D721Med (cell line): ENCODE results near the gene REM2.

Source experiments
- DNase-seq: peaks from one replicate; pipeline ENCODE4 v3.0.0; 2011; ENCODE audit warnings: low spot score; ENCODE audit not compliant: insufficient read length
- FAIRE-seq: peaks from 2 replicates; lab custom pipeline; 2011; peaks lifted over from hg19 to GRCh38; lab: Jason Lieb, UNC
- TF ChIP-seq, protein P1 (sequence below): IDR thresholded peaks from 2 replicates; pipeline ENCODE4 v1.5.1; 2012; ENCODE audit warnings: mild to moderate bottlenecking, control low read depth; ENCODE audit not compliant: insufficient read depth; ENCODE audit errors: missing control alignments

REM2 gene

DNA sequence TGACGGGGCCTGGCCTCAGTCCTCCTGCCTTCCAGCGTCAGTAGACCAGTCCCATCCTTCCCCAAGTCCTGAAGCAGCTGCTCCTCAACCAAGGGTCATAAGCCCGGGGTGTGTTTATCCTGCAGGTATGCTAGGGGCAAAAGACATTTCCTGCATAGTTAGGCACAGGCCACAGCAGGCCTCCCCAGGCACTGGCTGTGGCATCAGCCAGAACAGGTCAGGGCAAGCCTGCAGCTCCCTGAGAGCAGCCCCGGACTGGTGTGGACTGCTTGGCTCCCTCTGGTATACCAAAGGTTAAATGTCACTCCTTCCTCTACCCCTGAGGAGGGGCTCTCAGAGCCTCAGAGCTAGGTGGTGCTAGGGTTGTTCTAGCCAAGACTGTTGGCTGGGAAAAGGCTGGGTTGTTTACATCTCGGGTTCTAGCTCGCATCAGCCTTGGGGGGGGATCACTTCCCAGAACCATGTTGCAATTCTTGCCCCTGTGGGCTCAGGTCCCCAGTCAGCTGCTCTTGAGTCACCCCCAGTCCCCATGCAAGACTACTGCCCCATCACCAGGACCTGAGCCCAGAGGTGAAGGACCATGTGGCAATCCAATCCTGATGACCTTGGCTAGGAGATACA, 43.8 kb upstream of the REM2 start:
- DNase-seq (no peak), FAIRE-seq (no peak)

DNA sequence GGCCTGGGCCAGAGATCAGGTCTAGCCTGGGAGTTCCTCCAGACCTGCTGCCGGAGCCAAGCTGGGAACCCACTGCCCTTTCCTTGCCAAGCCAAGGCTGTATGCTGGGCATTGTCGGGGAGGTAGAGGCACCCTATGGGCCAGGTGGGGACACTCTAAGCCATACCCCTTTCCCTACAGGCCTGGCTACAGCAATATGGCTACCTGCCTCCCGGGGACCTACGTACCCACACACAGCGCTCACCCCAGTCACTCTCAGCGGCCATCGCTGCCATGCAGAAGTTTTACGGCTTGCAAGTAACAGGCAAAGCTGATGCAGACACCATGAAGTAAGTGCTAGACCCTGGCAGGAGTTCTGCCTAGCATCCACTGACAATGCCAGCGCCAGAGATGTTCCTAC, 41.7 kb upstream of the REM2 start:
- FAIRE-seq (no peak), DNase-seq (no peak)
- TF ChIP-seq, protein P1, sequence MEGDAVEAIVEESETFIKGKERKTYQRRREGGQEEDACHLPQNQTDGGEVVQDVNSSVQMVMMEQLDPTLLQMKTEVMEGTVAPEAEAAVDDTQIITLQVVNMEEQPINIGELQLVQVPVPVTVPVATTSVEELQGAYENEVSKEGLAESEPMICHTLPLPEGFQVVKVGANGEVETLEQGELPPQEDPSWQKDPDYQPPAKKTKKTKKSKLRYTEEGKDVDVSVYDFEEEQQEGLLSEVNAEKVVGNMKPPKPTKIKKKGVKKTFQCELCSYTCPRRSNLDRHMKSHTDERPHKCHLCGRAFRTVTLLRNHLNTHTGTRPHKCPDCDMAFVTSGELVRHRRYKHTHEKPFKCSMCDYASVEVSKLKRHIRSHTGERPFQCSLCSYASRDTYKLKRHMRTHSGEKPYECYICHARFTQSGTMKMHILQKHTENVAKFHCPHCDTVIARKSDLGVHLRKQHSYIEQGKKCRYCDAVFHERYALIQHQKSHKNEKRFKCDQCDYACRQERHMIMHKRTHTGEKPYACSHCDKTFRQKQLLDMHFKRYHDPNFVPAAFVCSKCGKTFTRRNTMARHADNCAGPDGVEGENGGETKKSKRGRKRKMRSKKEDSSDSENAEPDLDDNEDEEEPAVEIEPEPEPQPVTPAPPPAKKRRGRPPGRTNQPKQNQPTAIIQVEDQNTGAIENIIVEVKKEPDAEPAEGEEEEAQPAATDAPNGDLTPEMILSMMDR: no peak

More for the DNA sequence above, 43.8 kb upstream of the REM2 start:
- TF ChIP-seq, protein P1: no peak

DNA sequence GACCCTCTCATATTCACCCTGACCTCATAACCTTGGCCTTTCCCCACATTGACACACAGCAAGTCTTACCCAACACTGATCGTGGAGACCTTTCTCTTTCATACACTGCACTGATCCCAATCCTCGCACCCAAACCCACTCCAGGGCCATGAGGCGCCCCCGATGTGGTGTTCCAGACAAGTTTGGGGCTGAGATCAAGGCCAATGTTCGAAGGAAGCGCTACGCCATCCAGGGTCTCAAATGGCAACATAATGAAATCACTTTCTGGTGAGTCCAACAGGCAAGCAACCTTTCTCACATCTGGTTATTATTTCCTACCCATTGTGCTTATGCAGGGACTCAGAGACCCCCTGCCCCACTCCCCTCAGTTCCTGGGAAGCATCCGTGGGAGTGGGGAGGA, 41.3 kb upstream of the REM2 start:
- no peak for FAIRE-seq
- no peak for DNase-seq
- TF ChIP-seq, protein P1: no peak

DNA sequence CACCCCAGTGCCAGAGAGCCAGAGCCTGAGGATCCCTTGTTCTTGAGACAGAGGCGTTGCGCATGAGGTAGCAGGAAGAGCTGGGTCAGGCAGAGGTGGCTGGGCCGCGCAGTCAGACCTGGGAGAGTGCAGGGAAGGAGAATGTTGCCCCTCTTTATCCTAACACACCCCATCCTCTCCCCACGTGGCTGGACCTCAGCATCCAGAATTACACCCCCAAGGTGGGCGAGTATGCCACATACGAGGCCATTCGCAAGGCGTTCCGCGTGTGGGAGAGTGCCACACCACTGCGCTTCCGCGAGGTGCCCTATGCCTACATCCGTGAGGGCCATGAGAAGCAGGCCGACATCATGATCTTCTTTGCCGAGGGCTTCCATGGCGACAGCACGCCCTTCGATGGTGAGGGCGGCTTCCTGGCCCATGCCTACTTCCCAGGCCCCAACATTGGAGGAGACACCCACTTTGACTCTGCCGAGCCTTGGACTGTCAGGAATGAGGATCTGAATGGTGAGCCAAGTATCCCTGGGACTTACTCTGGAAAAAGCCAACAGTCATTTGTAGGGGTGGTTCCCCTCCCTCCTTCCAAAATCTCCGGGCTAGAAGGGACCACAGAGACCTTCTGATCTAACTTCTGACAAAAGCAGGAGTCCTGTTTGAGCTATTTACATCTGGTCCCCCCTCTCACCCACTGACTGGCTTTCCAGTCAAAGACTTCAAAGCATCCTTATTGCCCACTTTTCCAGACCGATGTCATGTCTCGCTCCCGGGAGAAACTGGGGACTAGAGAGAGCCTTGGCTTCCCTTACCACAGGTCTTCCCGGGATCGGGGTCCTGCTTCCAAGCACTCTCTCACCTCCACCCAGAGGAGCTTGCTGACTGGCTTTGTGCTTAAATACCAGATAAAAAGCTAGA, 40.6 kb upstream of the REM2 start:
- DNase-seq: no peak
- no peak for FAIRE-seq
- TF ChIP-seq, protein P1: no peak

DNA sequence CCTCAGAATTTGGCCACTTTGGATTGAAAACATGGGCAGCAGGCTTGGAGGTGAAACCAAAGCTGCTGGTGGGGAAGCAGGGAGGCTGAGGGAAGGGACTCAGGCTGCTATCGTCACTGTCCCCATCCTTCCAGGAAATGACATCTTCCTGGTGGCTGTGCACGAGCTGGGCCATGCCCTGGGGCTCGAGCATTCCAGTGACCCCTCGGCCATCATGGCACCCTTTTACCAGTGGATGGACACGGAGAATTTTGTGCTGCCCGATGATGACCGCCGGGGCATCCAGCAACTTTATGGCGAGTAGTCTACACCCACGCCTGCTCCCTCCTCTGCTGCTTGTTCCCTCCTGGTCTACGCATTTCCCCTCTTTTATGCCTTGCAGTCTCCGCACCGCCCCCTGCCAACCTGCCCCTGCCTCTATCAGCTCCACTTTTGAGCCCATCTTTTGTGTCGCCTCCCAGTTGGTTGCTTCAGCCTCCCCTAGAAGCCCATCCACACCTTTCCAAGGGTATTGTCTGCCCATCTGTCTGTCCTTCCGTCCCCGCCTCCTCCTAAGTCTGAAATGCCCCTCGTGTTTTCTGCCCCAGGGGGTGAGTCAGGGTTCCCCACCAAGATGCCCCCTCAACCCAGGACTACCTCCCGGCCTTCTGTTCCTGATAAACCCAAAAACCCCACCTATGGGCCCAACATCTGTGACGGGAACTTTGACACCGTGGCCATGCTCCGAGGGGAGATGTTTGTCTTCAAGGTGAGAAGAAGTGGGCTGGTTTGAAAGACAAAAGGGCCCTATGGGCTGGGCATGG, 39.7 kb upstream of the REM2 start:
- DNase-seq (no peak), FAIRE-seq (no peak)
- TF ChIP-seq, protein P1: no peak

DNA sequence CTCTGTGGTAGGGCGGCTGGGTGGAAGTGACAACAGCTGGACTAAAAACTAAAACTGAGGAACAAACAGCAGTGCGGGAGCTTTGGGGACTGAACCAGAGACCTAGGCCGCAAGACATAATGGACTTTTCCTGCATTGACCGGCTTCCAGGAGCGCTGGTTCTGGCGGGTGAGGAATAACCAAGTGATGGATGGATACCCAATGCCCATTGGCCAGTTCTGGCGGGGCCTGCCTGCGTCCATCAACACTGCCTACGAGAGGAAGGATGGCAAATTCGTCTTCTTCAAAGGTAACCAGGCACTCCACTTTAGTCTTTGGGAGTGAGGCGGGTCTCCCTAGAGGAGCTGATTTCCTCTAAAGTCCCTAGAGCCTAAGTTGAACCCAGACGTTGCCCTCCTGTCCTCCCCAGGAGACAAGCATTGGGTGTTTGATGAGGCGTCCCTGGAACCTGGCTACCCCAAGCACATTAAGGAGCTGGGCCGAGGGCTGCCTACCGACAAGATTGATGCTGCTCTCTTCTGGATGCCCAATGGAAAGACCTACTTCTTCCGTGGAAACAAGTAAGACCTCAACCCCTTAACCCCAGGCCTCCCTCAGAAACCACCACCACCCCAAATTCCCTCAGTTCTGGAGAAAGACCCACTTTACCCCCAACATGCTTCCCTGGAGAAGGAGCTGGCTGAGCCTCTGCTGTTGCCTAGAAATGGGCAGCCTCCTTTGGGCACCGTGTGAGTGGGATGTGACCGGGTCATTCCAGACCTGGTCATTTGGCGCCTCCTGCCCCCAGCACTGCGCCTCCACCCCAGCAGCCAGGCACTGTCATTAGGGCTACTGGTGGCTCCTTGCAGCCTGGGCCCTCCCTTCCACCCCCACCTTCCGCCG, 38.6 kb upstream of the REM2 start:
- TF ChIP-seq, protein P1: no peak
- no peak for FAIRE-seq
- DNase-seq: no peak
